ENCODE measurements around the gene TIPRL.

TIPRL gene

DNA sequence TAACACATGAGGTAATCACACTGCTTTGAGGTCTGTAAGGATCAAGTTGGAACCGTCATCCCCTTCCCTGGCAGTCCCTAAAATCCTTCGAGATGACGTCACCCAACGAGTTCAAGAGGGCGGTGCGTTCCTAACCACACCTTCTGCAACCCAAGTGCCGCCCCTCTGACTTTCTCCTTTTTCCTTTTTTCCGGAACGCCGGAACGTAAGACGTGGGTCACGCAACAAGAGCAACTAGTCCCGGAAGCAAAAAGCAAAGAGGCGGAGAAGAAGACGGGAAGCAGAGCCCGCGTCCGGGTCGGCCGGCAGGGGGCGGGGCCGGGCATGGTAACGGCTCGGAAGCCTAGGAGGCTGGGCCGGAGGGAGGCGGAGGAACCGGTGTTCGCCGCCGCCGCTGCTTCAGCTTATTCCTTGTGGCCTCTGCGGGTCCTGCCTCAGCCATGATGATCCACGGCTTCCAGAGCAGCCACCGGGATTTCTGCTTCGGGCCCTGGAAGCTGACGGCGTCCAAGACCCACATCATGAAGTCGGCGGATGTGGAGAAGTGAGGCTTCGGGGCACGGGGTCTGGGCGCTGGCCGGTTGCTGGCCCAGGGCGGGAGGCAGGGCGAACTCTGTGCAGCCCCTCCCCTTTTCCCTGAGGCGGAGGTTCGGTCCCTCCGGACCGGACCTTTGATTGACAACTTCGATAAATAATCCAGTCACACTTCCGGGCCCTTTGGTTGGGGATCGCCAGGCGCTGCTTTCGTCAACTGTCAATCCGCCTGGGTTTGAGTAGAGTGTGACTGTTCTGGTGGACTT lies at the start of gene TIPRL:
TIPRL (plus strand) TSS at position 325 of the 800 bp plus-strand sequence; CDS start at position 441, 116 bp downstream.
- no peak for TF ChIP-seq ZFX (IDR thresholded peaks at IDR 0.05; ENCODE audit: borderline replicate concordance)
- TF ChIP-seq, protein P1, sequence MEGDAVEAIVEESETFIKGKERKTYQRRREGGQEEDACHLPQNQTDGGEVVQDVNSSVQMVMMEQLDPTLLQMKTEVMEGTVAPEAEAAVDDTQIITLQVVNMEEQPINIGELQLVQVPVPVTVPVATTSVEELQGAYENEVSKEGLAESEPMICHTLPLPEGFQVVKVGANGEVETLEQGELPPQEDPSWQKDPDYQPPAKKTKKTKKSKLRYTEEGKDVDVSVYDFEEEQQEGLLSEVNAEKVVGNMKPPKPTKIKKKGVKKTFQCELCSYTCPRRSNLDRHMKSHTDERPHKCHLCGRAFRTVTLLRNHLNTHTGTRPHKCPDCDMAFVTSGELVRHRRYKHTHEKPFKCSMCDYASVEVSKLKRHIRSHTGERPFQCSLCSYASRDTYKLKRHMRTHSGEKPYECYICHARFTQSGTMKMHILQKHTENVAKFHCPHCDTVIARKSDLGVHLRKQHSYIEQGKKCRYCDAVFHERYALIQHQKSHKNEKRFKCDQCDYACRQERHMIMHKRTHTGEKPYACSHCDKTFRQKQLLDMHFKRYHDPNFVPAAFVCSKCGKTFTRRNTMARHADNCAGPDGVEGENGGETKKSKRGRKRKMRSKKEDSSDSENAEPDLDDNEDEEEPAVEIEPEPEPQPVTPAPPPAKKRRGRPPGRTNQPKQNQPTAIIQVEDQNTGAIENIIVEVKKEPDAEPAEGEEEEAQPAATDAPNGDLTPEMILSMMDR (IDR thresholded peaks at IDR 0.05), result peak; percentile 67
- H3K27ac ChIP-seq, result peak within 1 kb of the TSS; percentile 97

DNA sequence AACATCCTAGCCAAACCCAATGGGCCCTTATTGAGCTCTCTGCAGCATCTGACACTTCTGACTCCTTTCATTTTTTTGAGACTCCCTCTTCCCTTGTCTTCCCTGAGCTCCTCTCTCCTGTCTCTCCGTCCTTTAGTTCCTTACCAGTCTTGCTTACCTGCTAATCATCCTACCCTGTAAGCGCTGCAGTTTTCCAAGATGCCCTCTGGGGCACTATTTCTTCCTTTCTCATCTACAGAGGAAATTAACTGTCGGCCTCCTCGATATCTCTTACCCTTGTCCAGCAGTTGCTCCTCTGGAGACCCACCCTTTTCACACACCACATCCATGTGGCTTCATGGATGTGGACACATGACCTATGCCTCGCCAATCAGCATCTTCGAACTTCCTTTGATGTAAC lies 48.8 kb upstream of the TIPRL start:
- TF ChIP-seq ZFX (IDR thresholded peaks at IDR 0.05; ENCODE audit: borderline replicate concordance), result no peak
- no peak overlapping the region for H3K27ac ChIP-seq

DNA sequence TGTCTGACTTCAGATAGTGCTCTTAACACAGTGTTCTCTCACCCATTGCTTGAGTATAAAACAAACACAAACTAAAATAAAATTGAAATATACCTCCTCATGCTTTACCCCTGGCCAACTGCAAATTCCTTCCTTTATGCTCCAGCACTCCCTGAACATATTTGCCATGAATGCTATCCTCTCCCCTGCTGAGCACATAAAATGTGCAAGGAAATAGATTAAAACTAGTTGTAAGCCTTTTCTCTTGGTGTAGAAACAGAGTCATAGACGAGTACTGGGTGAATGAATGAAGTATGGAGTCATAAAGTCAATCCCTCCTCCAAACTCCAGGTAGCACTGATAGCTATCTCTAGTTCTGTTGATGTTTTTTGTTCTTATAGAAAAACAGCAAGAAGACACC lies 44.6 kb upstream of the TIPRL start:
- TF ChIP-seq, protein P1 (IDR thresholded peaks at IDR 0.05), result no peak
- TF ChIP-seq ZFX (IDR thresholded peaks at IDR 0.05; ENCODE audit: borderline replicate concordance), result no peak
- H3K27ac ChIP-seq, result no peak overlapping the region

DNA sequence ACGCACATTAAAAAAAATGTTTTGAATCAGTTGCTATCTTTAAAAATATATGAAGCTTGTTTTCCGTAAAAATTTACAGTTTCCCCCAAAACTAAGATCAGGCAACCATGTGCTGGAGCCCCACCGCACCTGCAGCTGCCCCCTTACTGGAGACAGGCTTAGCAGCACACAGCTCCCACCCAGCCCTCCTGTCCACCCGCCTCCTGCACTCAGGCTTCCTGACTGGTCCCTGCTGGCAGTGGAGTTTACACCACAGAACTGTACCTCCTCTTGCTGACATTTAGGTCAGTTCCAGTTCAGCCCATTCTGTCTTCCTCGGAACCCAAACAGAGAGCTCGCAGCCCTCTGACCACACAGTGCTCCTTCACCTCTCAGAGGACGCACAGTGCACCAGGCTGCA lies 44.1 kb upstream of the TIPRL start:
- H3K27ac ChIP-seq, result no peak overlapping the region
- TF ChIP-seq, protein P1 (IDR thresholded peaks at IDR 0.05), result no peak
- TF ChIP-seq ZFX (IDR thresholded peaks at IDR 0.05; ENCODE audit: borderline replicate concordance), result no peak

DNA sequence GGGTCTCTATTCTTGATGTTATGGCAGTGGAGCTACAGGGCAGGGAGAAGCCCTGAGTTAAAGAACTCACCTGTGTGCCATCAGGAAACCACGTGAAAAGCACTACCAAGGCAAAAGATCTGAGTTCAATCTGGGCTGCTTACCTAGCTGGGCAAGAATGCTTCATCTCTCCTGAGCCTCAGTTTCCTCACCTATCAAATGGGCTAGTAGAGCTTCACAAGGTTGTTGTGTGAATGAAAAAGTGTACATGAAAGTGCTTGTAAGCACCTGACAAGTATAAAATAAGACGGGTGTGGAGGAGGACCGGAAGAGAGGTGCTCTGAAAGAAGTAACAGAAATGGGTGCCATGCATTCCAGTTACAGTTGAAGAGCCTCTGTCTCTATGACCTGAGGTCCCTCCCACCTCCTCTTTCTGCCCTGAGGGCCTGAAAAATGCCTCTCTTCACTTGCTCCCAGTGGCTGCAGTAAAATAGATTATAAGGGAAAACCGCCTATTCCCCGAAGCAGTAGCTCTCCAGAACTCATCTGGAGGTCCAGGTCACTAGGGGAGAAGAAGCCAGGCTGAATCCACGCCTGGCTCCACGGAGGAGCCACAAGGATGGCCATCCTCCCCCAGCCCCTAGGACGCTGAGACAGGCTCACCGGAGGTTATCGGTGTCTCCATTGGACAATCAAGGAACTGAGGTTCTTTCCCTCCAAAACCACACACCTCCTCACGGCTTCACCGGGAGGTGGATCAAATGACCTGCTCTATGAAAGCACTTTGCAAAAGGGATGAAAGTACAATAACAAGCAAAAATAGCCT lies 43.4 kb upstream of the TIPRL start:
- TF ChIP-seq, protein P1 (IDR thresholded peaks at IDR 0.05), result no peak
- H3K27ac ChIP-seq, result no peak overlapping the region

DNA sequence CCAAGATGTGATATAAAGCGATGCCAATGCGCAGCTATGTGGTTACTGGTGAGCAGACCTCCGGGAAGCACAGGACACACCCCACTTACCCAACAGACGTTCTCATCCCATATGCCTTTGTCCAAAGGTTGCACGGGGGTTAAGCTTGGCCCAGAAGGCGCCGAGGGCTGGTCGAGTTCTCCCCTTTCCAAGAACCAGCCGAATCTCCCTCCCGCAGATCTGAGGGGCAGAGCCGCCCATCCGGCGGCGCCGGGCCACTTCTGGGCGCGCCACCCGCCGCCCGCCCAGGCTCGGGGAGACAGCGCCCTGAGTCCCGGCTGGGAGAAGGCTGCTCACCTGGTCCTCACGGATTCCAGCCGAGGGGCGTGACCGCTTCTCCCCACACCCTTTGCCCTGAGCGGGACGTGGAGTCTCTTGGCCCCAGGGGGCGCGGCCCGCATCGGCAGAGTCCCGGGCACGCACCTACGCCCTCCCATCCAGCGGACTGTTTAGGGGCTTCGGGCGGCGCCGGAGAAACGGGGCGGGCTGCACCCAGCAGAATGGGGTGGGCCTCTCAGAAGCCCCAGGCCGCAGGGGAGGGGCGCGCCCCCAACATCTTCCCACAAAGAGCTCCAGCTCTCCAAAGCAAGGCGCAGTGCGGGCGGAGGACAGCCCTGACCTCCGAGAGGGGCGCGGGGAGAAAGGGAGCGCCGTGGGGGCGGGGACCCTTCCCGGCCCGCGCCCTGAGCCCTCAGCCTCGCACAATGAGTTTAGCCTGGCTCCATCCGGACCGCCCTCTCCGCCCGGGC lies 42.6 kb upstream of the TIPRL start:
- H3K27ac ChIP-seq, result no peak overlapping the region
- no peak for TF ChIP-seq ZFX (IDR thresholded peaks at IDR 0.05; ENCODE audit: borderline replicate concordance)
- TF ChIP-seq, protein P1 (IDR thresholded peaks at IDR 0.05), result no peak

DNA sequence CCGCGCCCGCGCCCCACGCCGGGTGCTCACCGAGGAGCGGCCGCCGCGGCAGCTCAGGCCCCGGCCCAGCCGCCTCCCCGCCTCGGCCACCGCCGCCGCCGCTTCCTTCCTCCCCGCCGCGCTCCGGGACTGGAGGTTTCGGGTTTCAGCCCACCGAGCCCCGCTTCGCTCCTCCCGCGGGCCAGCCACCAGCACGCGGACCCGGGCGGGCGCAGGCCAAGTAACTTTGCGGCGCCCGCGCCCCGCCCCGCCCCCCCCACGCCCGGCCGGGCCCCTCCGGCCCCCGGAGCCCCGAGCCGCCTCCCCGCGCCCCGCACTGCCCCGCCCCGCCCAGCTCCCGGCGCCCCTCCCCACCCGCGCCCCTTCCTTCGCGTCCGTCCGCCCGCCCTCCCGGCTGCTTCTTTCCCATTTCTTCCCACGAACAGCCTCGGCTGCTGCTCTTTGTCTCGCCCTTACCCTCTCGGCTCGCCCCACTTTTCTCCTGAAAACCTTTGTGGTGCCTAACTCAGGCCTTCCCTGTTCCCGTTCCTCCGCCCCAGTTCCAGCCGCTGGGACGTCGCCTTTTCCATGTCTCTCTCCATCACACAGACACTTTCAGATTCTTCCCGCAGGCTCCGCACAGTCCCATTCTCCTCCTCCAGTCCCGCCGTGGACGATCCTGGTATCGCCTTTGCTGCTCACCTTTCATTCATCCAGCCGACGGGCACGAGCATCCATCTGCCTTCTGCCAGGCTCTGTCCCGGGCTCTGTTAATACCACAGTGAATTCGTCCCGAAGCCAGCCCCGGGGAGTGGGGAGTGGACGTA lies 41.9 kb upstream of the TIPRL start, which contains the start of gene GPR161:
GPR161 (minus strand) TSS at position 222 of the 806 bp plus-strand sequence. CDS start 32,080 bp downstream, outside the sequence.
- H3K27ac ChIP-seq, result no peak within 1 kb of the TSS
- TF ChIP-seq, protein P1 (IDR thresholded peaks at IDR 0.05), result no peak
- TF ChIP-seq ZFX (IDR thresholded peaks at IDR 0.05; ENCODE audit: borderline replicate concordance), result no peak
